GM19043 (cell line): ENCODE data around the gene ANGEL1.
A peak's percentile ranks its signal among the peaks of the same experiment; 100 is the strongest.

ENCODE experiments used
- ATAC-seq: cut with Tn5 transposase; IDR thresholded peaks from one replicate; pipeline ENCODE4 v1.9.1; 2021; ENCODE audit warnings: low read depth; ENCODE audit not compliant: unreplicated experiment

ANGEL1 gene

DNA sequence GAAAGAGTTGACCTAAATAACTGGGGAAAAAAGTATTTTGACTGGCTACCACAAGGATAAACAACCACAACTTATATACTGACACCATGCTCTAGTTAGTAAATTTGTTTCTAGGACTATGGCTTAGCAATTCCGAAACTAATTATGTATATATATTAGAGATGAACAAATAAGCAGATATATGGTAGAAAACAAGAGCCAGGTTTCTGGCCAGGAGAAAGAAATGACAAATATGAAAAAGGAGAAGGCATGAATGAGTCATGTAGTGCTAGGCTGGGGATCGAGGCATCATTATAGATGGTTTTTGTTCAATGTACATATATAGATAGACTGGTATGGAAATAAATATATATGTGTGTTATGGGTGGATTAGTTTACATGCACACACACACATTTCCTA lies 8.0 kb upstream of the ANGEL1 start:
- ATAC-seq, result no peak

DNA sequence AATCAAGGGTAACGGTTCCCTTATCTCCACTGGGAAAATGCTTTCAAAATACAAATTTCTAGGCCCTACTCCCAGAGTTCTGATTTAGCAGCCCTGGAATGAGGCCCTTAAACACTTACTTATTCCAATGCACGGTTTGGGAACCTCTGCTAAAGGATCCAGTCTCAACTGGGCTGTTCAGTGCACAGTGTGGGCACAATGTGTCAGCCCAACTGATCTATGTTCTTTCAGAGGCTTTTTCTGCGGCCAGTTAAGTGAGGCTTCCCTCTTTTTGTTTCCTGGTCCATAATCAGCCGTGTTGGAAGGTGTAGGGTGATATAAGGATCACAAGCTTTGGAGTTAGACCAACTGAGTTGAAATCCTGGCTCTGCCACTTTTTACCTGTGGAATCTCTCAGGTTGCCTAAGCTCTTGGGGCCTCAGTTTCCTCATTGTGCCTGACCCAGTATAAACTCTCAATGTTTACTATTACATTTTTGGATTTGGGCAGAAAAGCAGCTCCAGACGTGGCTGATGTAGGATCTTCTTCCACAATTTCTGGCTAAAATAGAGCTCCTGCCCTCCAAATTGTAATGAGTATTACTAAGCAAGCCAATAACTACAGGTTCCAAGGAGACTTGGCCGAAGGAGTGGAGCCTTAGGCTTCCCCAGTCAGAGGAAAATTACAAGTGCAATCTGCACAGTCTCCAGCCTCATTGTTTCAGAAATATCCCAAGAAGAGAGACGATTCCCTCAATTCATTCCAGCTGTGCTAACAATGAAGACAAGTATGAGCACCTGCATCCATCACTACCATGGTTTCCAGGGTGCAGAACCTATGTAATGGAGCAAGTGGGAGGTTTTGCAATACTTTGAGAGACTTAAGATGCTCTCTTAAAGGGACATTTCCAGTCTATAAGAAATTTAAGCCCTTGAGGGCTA lies 2.3 kb upstream of the ANGEL1 start:
- no peak for ATAC-seq

DNA sequence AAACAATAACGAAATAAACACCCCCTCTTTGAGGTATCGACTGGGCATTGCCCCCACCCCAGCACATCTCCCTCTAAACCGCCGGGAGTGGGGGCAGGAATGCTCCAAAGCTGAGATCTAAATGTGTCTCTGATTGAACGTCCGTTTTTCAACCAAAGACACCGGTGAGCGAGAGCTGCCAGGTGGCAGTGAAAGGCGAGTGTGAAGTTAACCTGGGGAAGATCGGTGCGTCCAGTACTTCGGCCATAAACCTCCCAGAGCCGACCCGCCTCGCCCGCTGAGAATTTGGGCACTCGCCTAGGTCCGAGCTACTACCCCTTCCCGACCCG lies 625 bp downstream of the ANGEL1 start:
- ATAC-seq, result no peak

DNA sequence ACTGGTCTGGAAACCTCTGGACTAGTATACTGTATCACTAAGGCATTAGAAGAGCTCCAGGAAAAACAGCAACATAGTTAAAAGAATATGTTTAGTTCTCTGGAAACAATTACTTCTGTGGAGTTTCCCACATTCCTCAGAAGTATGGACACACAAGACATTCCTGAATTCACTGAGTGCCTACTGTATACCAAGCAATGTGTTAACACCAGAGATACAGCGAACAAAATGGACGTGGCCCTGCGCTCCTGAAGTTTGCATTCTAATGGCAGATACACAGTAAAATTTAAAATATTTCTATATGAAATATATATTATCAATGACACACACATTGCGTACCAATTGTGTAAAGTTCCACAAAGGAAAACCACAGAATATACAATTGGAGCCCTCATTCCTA lies 1.1 kb downstream of the ANGEL1 start:
- ATAC-seq, result no peak

DNA sequence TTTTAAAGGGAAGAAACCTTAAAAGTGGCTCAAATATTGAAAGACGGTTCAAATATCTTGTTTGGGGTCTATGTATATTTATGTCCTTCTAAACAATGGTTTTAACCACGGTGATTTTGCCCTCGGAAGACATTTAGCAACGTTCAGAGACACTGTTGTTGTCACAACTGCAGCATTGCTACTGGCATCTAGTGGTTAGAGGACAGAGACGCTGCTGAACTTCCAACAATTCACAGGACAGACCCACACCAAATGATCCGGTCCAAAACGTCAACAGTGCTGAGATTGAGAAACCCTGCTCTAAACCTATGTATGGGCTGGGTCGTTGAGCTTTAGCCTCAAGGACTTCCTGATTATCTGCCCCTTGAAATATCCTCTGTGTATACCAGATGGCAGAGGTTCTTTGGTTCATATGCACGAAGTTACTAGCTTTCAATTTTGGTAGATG lies 1.7 kb downstream of the ANGEL1 start:
- peak; percentile 43 for ATAC-seq

DNA sequence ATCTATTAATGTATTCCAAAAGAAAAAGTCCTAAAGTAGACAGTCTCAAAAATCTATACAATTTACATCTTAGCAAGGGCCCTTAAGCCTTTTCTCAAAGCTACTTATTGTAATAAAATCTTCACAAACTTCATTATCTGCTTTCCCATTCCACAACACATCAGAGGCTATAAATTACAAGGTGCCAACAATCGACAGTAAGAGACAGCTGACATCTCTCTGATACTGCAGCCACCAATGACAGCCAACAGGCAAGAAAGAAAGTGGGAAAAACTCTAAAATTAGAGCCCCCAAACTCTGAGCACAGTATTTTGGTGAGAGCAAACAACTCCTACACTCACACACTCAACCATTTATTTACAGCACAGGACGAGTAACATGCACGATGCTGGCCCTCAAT lies 2.2 kb downstream of the ANGEL1 start:
- no peak for ATAC-seq

DNA sequence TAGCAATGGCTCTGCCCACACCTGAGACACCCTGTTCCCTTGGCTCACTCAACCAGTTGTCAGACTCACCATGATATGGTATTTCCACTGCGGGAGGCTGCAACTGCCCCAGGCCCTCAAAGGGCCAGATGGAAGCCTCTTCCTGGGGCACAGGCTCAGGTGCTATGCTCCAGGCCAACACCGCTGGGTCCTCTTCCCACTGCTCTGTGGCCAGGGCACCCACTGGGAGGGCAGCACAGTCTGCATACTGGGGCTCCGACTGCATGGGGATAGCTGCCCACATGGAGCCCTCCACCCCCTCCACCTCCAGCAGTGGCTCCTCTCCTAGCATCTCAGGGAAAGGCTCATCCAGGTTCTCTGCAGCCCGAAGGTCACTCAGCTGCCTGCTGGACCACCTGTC lies 3.7 kb downstream of the ANGEL1 start:
- ATAC-seq, result no peak

DNA sequence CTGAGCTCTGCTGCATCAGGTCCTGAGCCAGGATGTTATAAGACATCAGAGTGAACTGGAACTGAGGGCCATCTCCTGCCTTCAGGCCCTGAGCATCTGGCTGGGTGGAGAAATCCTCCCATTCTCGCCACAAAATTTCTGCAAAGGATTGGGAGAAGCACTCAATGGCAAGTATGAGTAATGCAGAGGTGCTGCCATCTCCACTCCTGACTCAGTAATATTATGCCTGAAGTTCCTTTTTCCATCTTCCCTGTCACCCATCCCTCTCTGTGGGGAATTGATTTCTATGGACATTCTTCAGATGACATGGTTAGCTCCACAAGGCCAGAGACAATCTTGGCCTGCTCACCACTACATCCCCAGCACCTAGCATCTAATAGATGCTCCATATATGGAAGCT lies 4.7 kb downstream of the ANGEL1 start:
- no peak for ATAC-seq

DNA sequence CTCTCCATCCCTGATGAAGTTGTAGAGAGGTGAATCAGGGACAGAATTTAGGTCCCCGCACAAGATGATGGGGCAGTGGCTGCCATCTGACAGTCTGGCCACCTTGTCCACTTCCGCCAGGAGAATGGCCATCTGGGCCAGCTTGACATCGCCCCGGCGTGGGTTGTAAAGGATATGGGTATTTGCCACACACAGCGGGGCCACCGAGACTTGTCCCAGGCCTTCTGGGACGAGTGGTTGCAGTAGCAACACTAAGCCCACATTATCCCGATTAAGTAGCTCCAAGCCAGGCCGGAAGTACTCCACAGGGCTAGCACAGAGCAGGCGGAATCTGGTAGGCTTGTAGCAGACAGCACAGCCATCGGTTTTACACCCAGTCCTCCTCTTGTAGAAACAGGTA lies 6.2 kb downstream of the ANGEL1 start:
- ATAC-seq, result no peak

DNA sequence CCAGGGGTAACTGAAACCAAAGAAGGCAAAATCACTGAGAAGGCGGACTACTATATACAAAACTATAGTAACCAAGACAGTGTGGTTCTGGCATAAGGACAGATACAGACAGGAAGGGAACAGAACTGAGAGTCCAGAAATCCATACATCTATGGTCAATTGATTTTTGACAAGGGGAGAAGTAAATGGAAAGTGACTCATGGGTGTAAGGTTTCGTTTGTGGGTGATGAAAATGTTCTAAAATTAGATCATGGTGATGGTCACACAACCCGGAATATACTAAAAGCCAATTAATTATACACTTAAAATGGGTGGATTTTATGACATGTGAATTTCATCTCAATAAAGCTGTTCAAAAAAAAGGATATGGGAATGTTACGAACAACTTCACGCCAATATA lies 18.7 kb downstream of the ANGEL1 start:
- no peak for ATAC-seq

DNA sequence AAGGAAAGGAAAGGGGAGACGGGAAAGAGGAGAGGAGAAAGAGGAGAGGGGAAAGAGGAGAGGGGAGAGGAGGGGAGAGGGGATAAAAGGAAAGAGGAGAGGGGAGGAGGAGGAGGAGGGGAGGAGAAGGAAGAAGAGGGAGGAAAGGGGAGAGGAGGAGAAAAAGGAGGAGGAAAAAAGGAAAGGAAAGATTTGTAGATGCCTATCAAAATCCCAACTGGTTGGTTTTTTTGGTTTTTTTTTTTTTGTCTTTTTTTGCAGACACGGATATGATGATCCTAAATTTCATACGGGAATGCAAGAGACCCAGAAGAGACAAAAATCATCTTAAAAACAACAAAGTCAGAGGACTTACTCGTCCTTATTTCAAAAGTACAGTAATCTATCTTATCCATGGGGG lies 19.4 kb downstream of the ANGEL1 start:
- no peak for ATAC-seq

DNA sequence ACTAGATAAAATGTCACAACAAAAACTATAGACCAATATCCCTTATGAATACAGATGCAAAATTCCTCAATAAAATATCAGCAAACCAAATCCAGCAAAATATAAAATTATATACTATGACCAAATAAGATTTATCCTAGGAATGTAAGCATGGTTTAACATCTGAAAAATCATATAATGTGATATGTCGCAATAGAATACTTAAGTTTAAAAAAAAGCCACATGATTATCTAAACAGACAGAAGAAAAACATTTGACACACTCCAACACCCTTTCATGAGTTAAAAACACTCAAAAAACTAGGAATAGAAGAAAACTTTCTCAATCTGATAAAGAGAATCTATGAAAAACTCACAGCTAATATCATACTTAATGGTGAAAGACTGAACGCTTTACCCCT lies 20.3 kb downstream of the ANGEL1 start:
- ATAC-seq, result no peak

DNA sequence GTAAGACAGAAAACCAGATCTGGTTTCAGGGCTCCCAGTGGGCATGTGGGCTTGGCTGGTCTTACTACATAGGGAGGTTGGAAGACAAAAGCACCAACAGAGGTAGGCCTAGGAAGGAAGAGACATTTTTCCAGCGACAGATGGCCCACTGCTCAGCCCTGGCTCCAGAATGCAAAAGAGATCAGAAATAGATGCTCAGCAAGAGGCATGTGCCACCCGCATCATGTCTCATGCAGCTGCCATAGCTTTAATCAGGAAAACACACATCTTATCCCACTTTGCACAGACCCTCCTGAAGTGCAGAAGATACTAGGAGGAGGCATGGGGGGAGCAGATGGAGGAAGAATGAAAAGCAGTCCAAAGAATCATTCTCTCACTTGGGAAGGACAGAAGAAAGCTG lies 26.1 kb downstream of the ANGEL1 start:
- ATAC-seq, result no peak

DNA sequence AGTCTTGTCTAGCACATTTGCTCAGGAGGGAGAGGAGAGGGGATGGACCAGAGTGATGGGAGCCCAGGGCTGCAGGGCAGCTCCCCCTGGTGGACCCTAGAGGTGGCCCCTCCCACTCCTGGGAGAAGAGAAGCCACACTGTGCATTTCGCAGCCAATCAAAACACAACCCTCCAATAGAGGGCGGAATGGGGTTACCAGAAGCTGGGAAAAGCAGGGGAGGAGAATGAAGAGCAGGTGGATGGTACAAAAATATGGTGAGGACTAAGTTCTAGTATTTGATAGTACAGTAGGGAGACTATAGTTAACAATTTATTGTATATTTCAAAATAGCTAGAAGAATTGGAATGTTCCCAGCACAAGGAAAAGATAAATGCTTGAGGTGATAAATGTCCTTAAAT lies 27.8 kb downstream of the ANGEL1 start:
- ATAC-seq, result peak; percentile 62

DNA sequence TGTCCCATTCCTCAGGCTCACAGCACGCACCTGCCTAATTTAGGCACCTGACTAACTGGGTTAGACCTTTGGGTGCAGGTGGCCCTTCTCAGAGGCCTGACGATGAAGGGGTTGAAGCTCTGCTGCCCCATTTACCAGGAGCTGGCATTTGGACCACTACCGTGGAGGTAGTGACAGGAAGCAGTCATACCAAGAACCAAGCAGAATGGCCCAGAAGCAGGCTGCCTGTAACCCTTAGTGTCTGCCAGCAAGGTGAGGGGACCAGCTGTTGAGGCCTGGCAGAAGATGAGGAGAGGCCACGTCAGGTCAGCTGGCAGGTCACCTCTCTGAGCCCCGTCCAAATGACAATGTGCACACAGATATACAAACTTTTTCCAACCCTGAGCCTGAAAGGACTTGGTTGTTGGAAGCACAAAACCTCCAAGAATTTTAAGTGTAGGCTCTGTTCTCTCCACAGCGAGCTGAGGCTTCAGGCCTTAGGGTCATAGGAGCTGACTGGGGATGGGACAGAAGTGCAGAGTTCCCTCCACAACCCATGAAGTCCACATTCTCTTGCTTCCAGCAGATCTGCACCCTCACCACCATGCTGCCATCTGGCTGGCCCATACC lies 28.3 kb downstream of the ANGEL1 start:
- ATAC-seq, result peak; percentile 5

DNA sequence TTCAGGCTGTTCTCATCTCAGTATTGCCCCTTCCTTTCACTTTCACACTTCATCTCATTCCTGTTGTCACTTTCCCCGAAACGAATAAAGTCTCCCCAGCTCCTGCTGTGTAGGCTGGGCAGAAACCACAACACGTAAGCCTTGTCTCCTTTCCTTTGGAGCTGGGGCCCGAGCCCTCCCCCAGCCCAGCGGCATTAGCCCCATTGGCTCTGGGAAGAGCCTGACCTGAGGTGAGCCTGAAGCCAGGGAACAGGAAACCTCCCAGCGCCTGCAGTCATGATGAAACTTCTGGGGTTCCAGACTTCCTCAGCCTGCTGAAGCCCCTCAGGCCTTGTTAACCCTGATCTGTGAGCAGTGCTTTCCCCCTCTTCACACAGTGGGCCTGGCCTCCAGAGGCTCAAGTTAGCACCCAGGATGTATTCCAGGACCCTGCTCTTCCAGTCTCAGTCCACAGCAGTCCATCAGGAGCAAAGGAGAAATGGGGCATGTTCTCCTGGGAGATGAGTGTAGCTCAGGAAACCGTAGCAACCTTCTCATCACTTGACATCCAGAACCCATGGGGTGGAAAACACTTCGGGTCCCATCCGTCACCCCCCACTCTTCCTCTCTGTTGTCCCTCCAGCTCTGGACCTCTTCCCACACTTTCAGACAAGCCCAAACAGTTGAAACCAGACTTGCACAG lies 29.7 kb downstream of the ANGEL1 start:
- no peak for ATAC-seq

DNA sequence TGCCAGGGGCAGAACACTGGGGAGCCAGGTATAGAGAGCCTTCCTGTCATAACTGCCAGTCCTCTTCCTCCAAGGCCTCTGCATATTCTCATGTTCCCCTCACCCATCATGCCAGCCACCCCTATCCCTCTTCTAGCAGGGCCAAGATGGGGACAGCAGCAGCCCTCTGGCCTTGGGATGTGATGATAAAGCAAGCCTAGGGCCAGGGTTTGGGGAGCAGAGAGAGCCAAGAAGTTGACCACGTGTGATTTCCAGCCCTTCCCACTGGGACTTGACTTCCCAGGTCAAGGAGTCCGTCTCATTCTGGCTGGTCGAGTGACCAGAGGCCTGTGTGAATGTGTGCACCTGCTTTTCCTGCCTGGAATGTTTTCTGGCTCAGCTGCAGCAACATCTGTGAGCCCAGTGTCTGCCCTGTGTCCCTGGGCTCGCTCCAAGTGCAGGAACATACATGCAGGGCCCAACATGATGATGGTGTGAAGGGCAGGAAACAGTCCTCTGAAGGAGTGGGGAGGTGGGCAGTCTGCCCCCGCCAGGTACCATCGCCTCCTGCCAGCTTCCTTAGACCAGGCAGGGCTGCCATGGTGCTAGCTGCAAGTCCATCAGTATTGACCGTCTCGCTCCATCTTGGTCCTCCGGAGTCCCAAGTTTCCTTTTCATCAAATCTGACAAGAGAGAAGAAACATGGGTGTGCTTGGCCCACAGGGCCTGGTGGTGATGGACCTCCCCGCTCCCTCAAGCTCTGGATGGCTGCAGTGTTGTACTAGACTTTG lies 30.4 kb downstream of the ANGEL1 start:
- no peak for ATAC-seq

DNA sequence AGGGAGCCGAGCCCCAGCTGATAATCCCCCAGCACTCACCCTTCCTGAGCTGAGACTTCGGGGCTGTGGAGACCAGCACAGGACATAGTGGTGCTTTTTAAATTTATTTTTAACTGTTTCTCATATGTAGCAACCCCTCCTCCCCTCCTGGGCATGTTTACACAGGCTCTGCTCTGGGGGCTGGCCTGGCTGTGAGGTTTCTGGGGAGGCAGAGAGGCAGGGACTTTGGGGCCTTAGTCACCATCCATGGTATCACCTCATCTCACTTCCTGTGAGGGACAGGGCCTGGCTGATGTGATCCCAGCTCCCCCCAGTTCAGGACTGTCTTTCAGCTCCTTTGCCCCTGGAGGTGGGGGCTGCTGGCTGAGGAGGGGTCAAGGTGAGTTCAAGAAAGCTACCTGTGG lies 31.0 kb downstream of the ANGEL1 start:
- ATAC-seq, result no peak

DNA sequence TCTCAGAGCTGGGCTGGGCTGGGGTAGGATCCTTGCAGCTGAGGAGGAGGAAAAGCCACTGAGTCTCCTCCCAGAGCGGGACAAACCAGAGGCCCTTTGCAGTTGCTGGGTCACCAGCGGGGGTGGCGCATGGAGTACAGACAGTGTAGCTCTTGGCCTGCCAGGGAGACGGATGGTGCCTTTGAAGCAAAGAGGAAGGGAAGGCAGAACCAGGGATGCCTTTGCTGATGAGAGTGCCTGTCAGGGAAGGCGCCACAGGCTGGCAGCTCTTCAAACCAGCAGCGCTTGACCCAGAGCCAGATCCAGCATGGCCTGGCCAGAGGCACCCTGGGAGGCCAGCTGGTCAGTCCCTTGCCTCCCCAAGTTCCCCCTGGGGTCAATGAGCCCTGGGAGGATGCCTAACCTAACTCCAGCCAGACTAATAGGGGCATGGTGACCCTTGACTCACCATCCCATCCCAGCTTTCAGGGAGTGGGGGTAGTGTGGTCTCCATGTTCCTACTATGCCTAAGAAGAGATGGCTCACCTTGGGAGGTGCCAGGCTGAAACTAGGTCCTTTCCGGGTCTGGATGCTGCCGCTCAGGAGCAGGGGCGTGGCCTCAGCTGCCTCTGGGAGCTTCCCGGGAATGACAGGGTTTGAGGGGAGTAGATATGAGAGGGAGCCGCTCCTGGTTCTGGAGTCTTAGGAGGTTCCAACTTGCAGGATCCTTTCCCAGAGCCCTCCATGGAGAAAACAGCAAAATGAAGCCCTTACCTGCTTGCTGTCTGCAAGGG lies 31.6 kb downstream of the ANGEL1 start:
- ATAC-seq, result no peak

DNA sequence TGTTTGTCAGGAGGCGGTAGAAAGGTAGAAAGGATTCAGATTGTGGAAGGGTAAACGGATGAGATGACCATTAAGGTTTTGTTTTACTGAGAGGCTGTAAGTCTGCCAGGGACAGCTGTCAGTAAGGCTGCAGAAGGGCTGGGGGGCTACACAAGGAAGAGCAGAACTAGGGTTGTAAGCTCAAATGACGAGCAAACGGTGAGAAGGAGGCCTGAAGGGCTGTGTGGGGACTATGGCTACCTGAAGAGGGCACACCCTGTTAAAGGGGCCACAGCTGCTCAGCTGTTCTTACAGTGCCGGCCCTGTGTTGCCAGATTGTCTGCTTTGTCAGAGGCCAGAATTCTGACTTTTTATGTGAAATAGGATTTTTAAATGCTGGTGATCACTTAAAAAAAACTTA lies 32.3 kb downstream of the ANGEL1 start:
- no peak for ATAC-seq

DNA sequence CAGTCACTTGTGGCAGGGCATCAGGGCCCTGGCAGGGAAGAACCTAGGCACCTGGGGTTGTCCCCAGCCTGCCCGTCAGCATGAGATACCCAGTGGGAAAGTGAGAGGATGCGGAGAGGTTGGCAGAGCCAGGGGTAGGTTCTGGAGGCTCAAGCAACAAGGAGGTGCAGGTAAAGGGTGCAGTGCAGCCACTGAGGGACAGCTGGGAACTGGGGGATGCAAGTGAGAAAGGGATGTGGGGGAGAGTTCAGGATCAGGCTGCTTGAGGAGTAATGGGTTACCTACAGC lies 32.7 kb downstream of the ANGEL1 start:
- ATAC-seq, result no peak
